HUES64 (cell line): ENCODE measurements around the gene SPON1. TPM values are rescaled to one million over a fixed set of nuclear protein-coding genes. Genes with fewer than 3 reads are reported as not detected.
"Not testable (repeated sequence)": the region's sequence is repeated elsewhere in the genome, so short reads cannot be mapped to it uniquely, and the experiment has no call there.

Source experiments
- H3K27ac ChIP-seq: 2 replicates; pipeline ENCODE4 v1.7.0; 2013; ENCODE audit warnings: low read depth, low read length, inconsistent platforms
- H3K27me3 ChIP-seq: 2 replicates; pipeline ENCODE4 v1.6.1; 2013; ENCODE audit warnings: mild to moderate bottlenecking, low read length; ENCODE audit not compliant: insufficient read depth
- H3K36me3 ChIP-seq: 2 replicates; pipeline ENCODE4 v1.6.1; 2013; ENCODE audit warnings: mild to moderate bottlenecking, low read length; ENCODE audit not compliant: insufficient read depth
- H3K4me1 ChIP-seq: 2 replicates; pipeline ENCODE4 v1.6.1; 2013; ENCODE audit warnings: mild to moderate bottlenecking, low read length, moderate library complexity; ENCODE audit not compliant: insufficient read depth
- H3K4me3 ChIP-seq: 2 replicates; pipeline ENCODE4 v1.5.1; 2013; ENCODE audit warnings: mild to moderate bottlenecking, low read length, moderate library complexity
- H3K9ac ChIP-seq: 2 replicates; pipeline ENCODE4 v1.6.1; 2013; ENCODE audit warnings: mild to moderate bottlenecking, low read depth, low read length
- H3K9me3 ChIP-seq: 2 replicates; pipeline ENCODE4 v1.6.1; 2013; ENCODE audit warnings: low read depth, low read length; ENCODE audit not compliant: insufficient read depth
- WGBS: fragments of 150-250, 120-280 bp; methylation state at CpG from one replicate; pipeline ENCODE4 v1.1.7; 2013; ENCODE audit warnings: missing lambda C conversion rate; 5-methylcytosine and 5-hydroxymethylcytosine counted together
- polyA plus RNA-seq, 2 experiments: library from polyadenylated mRNA; stranded (reverse); fragments of 50-300 nt; gene quantifications; one replicate each; pipeline ENCODE4 v1.2.3, GENCODE V29; 2013

SPON1 gene
- 4.4 TPM for polyA plus RNA-seq (2013, experiment 1 of 2)
- polyA plus RNA-seq (2013, experiment 2 of 2) = 6.5 TPM

- H3K4me1 ChIP-seq = peaks cover 30% of the 10 kb centered on the region
- peak within 1 kb of the TSS; percentile 62 for H3K9ac ChIP-seq
These were observed at the start of gene SPON1 for GRCh38 chr11:13962562-13963168. SPON1 (plus strand) TSS chr11:13962723; CDS start chr11:13962905, 182 bp downstream.

GRCh38 chr11:13917264-13917663, 45.3 kb upstream of the SPON1 start:
- Histone ChIP-seq H3K4me1 (peaks cover 17% of the 10 kb centered on the region), H3K9ac (no peak overlapping the region), H3K36me3 (no peaks in the 10 kb centered on the region), H3K9me3 (no peaks in the 10 kb centered on the region), H3K27me3 (no peaks in the 10 kb centered on the region), H3K27ac (peak overlapping the region; percentile 72; the same call in 1 of the 2 replicates), H3K4me3 (no peak overlapping the region)
- WGBS = 29% methylated on average over 1 of the region's 1 CpG

More at GRCh38 chr11:13962562-13963168, at the start of gene SPON1:
- Histone ChIP-seq H3K9me3 (no peaks in the 10 kb centered on the region), H3K36me3 (no peaks in the 10 kb centered on the region), H3K4me3 (peak within 1 kb of the TSS; percentile 55), H3K27ac (no peak within 1 kb of the TSS), H3K27me3 (peaks cover 76% of the 10 kb centered on the region)
- under 1% methylated on average over 74 of the region's 74 CpGs for WGBS

GRCh38 chr11:13917904-13918303, 44.6 kb upstream of the SPON1 start:
- peak overlapping the region; percentile 72; the same call in 1 of the 2 replicates for H3K27ac ChIP-seq
- H3K4me3 ChIP-seq = no peak overlapping the region
- no peaks in the 10 kb centered on the region for H3K27me3 ChIP-seq
- H3K36me3 ChIP-seq = no peaks in the 10 kb centered on the region
- WGBS = 89% methylated on average over 2 of the region's 2 CpGs
- no peaks in the 10 kb centered on the region for H3K9me3 ChIP-seq
- H3K9ac ChIP-seq = no peak overlapping the region
- peaks cover 20% of the 10 kb centered on the region for H3K4me1 ChIP-seq

GRCh38 chr11:13920756-13921155, 41.8 kb upstream of the SPON1 start:
- H3K4me3 ChIP-seq = no peak overlapping the region
- WGBS = 98% methylated on average over 3 of the region's 3 CpGs
- H3K27me3 ChIP-seq = no peaks in the 10 kb centered on the region
- no peaks in the 10 kb centered on the region for H3K9me3 ChIP-seq
- H3K4me1 ChIP-seq = peaks cover 43% of the 10 kb centered on the region
- no peak overlapping the region for H3K9ac ChIP-seq
- no peaks in the 10 kb centered on the region for H3K36me3 ChIP-seq
- no peak overlapping the region for H3K27ac ChIP-seq

- no peak overlapping the region for H3K9ac ChIP-seq
- no peaks in the 10 kb centered on the region for H3K27me3 ChIP-seq
- H3K36me3 ChIP-seq = no peaks in the 10 kb centered on the region
- H3K9me3 ChIP-seq = no peaks in the 10 kb centered on the region
- no peak overlapping the region for H3K4me3 ChIP-seq
- 93% methylated on average over 8 of the region's 8 CpGs for WGBS
- H3K4me1 ChIP-seq = peaks cover 43% of the 10 kb centered on the region
- no peak overlapping the region for H3K27ac ChIP-seq
These were observed 41.0 kb upstream of the SPON1 start for GRCh38 chr11:13921545-13921944.

- no peaks in the 10 kb centered on the region for H3K9me3 ChIP-seq
- 89% methylated on average over 1 of the region's 1 CpG for WGBS
- H3K36me3 ChIP-seq = no peaks in the 10 kb centered on the region
- H3K4me3 ChIP-seq = no peak overlapping the region
- H3K27me3 ChIP-seq = no peaks in the 10 kb centered on the region
- no peak overlapping the region for H3K9ac ChIP-seq
- no peak overlapping the region for H3K27ac ChIP-seq
- H3K4me1 ChIP-seq = peaks cover 29% of the 10 kb centered on the region
These were observed 39.3 kb upstream of the SPON1 start for GRCh38 chr11:13923182-13923581.

- Histone ChIP-seq H3K27ac (no peak overlapping the region), H3K4me1 (peaks cover 27% of the 10 kb centered on the region)
- 72% methylated on average over 7 of the region's 8 CpGs for WGBS
These were observed 38.5 kb upstream of the SPON1 start for GRCh38 chr11:13923716-13924650.

GRCh38 chr11:13924801-13925327, 37.7 kb upstream of the SPON1 start:
- no peaks in the 10 kb centered on the region for H3K36me3 ChIP-seq
- no peak overlapping the region for H3K4me3 ChIP-seq
- peaks cover 27% of the 10 kb centered on the region for H3K4me1 ChIP-seq
- no peak overlapping the region for H3K9ac ChIP-seq
- no peak overlapping the region for H3K27ac ChIP-seq
- WGBS = 86% methylated on average over 2 of the region's 2 CpGs
- no peaks in the 10 kb centered on the region for H3K27me3 ChIP-seq
- no peaks in the 10 kb centered on the region for H3K9me3 ChIP-seq

More at GRCh38 chr11:13923716-13924650, 38.5 kb upstream of the SPON1 start:
- no peak overlapping the region for H3K4me3 ChIP-seq
- H3K27me3 ChIP-seq = no peaks in the 10 kb centered on the region
- no peak overlapping the region for H3K9ac ChIP-seq
- H3K36me3 ChIP-seq = no peaks in the 10 kb centered on the region
- H3K9me3 ChIP-seq = no peaks in the 10 kb centered on the region

- H3K27ac ChIP-seq, H3K4me3 ChIP-seq, H3K9me3 ChIP-seq, H3K9ac ChIP-seq, H3K27me3 ChIP-seq, H3K36me3 ChIP-seq: not testable (repeated sequence)
- 95% methylated on average over 4 of the region's 5 CpGs for WGBS
- peaks cover 27% of the 10 kb centered on the region for H3K4me1 ChIP-seq
These were observed 36.2 kb upstream of the SPON1 start for GRCh38 chr11:13926366-13926765.

- Histone ChIP-seq H3K27ac (no peak overlapping the region), H3K4me1 (peaks cover 27% of the 10 kb centered on the region), H3K4me3 (no peak overlapping the region), H3K27me3 (no peaks in the 10 kb centered on the region), H3K9me3 (no peaks in the 10 kb centered on the region), H3K9ac (no peak overlapping the region), H3K36me3 (no peaks in the 10 kb centered on the region)
- 81% methylated on average over 3 of the region's 3 CpGs for WGBS
These were observed 35.5 kb upstream of the SPON1 start for GRCh38 chr11:13926981-13927380.

- Histone ChIP-seq H3K27ac (no peak overlapping the region), H3K4me1 (peaks cover 24% of the 10 kb centered on the region), H3K4me3 (no peak overlapping the region), H3K36me3 (no peaks in the 10 kb centered on the region), H3K27me3 (no peaks in the 10 kb centered on the region), H3K9ac (no peak overlapping the region), H3K9me3 (no peaks in the 10 kb centered on the region)
- 100% methylated on average over 1 of the region's 1 CpG for WGBS
These were observed 35.0 kb upstream of the SPON1 start for GRCh38 chr11:13927481-13927880.
